Neural progenitor cell (in vitro differentiated cells): ENCODE measurements around the gene IQSEC3.

ENCODE experiments used
- CTCF ChIP-seq: fragments of 200-600 bp; sonication (generic); IDR thresholded peaks from 2 replicates; pipeline ENCODE4 v1.5.1; 2017; ENCODE audit warnings: antibody characterized with exemption, mild to moderate bottlenecking
- EZH2 ChIP-seq: fragments of 200-600 bp; sonication (generic); IDR thresholded peaks from 2 replicates; pipeline ENCODE4 v1.6.1; 2017; ENCODE audit warnings: antibody characterized with exemption, mild to moderate bottlenecking, moderate library complexity

DNA sequence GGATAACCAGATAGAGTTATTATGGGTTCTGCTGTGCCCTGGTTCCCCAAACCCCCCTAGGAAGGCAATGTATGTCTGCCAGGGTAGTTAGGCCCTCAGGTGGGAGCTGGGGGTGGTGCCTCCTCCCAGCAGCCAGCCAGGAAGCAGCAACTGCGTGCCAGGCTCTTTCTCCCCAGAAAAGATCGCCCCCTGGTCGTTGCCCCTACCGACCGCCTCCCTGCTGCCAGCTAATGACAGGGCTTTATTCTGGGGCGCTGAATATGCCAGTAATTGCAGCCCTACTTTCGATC, 36.3 kb downstream of the IQSEC3 start:
- TF ChIP-seq EZH2 (no peak), CTCF (peak; percentile 15)
